Right atrium auricular region (tissue), 2 donors: ENCODE data around the gene LTBP1. TPM values are rescaled to one million over a fixed set of nuclear protein-coding genes. Genes with fewer than 3 reads are reported as not detected.

Experiments
- DNase-seq: peaks from one replicate; pipeline ENCODE4 v3.0.0-alpha.2; 2019; ENCODE audit warnings: low spot score
- H3K27ac ChIP-seq, 2 donors: fragments of 200-600 bp; sonication (generic); 1 replicate in 1 of 2; 2 replicates in 1 of 2; pipeline ENCODE4 v1.5.1; 2016 to 2019
- H3K27me3 ChIP-seq, 2 donors: fragments of 200-600 bp; sonication (generic); one replicate each; pipeline versions ENCODE4 v1.5.1 to v1.6.0; 2017 to 2019
- H3K36me3 ChIP-seq: fragments of 200-600 bp; sonication (generic); one replicate; pipeline ENCODE4 v1.5.1; 2016
- H3K4me1 ChIP-seq, 2 donors: fragments of 200-600 bp; sonication (generic); one replicate each; pipeline versions ENCODE4 v1.5.1 to v1.6.0; 2017 to 2019
- H3K4me3 ChIP-seq, 2 donors: fragments of 200-600 bp; sonication (generic); 1 replicate in 1 of 2; 2 replicates in 1 of 2; pipeline ENCODE4 v1.5.1; 2017 to 2019; ENCODE audit warnings: mild to moderate bottlenecking in 1 of 2, moderate library complexity in 1 of 2
- H3K9me3 ChIP-seq, 2 donors: fragments of 200-600 bp; sonication (generic); one replicate each; pipeline ENCODE4 v1.5.1; 2019
- total RNA-seq, 2 donors: library from RNA; depleted of rRNA; stranded (reverse); fragments of >200 nt; gene quantifications; one replicate each; pipeline ENCODE4 v1.1.0, GENCODE V29; 2016
- TF ChIP-seq, protein P1 (sequence below), 2 donors: fragments of 200-600 bp; sonication (generic); IDR thresholded peaks; one replicate each; pipeline ENCODE4 v1.5.1; 2019; ENCODE audit warnings: antibody characterized with exemption in 2 of 2

LTBP1 gene
- total RNA-seq, 2 donors from 2014 or later, result 168 to 291 TPM

DNA sequence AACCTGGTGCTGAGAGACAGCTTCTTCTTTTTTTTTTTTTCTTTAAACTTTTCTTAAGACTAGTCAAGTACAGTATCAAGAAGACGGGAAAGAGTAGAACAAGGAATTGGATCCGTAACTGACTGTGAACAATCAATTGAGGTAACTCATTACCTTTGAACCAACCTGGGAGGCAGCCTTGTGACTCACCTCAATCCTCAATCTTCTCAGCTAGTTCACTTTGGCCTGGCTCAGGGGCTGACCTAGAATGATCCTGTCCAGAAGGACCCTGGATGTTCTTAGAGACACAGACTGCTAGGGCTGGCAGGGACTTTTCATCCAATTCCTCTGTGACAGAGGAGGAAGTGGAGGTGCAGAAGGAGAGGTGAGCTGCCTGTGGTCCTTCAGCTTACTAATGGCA, 1.5 kb upstream of the LTBP1 start:
- Histone ChIP-seq H3K27ac (peak overlapping the region in 1 of 2 donors; percentile 6), H3K4me1 (peaks cover 0 to 12% of the 10 kb centered on the region in 2 donors), H3K4me3 (no peak overlapping the region), H3K36me3 (no peaks in the 10 kb centered on the region), H3K9me3 (no peaks in the 10 kb centered on the region), H3K27me3 (no peaks in the 10 kb centered on the region)
- no peak for DNase-seq
- TF ChIP-seq, protein P1, sequence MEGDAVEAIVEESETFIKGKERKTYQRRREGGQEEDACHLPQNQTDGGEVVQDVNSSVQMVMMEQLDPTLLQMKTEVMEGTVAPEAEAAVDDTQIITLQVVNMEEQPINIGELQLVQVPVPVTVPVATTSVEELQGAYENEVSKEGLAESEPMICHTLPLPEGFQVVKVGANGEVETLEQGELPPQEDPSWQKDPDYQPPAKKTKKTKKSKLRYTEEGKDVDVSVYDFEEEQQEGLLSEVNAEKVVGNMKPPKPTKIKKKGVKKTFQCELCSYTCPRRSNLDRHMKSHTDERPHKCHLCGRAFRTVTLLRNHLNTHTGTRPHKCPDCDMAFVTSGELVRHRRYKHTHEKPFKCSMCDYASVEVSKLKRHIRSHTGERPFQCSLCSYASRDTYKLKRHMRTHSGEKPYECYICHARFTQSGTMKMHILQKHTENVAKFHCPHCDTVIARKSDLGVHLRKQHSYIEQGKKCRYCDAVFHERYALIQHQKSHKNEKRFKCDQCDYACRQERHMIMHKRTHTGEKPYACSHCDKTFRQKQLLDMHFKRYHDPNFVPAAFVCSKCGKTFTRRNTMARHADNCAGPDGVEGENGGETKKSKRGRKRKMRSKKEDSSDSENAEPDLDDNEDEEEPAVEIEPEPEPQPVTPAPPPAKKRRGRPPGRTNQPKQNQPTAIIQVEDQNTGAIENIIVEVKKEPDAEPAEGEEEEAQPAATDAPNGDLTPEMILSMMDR (IDR thresholded peaks at IDR 0.05), result no peak

DNA sequence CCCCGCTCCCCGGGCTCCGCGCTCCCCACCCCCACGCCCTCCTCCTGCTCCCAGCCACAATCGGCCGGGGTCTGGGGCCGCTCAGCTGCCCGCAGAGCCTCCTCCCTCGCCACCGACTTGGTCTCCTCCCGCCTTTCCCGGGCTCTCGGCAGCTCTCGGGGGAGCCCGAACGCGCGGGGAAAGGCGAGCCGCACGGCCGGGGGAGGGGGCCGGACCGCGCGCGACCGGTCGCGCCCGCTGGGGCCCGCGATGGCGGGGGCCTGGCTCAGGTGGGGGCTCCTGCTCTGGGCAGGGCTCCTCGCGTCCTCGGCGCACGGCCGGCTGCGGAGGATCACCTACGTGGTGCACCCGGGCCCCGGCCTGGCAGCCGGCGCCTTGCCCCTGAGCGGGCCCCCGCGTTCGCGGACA, 327 bp downstream of the LTBP1 start:
- H3K27me3 ChIP-seq, result no peaks in the 10 kb centered on the region
- peaks cover 5% of the 10 kb centered on the region for H3K36me3 ChIP-seq
- TF ChIP-seq, protein P1 (IDR thresholded peaks at IDR 0.05), result no peak
- peak overlapping the region; percentile 90 to 98 for H3K27ac ChIP-seq
- H3K9me3 ChIP-seq, result no peaks in the 10 kb centered on the region
- no peak for DNase-seq
- H3K4me1 ChIP-seq, result peaks cover 0 to 12% of the 10 kb centered on the region in 2 donors
- peak overlapping the region; percentile 91 for H3K4me3 ChIP-seq

DNA sequence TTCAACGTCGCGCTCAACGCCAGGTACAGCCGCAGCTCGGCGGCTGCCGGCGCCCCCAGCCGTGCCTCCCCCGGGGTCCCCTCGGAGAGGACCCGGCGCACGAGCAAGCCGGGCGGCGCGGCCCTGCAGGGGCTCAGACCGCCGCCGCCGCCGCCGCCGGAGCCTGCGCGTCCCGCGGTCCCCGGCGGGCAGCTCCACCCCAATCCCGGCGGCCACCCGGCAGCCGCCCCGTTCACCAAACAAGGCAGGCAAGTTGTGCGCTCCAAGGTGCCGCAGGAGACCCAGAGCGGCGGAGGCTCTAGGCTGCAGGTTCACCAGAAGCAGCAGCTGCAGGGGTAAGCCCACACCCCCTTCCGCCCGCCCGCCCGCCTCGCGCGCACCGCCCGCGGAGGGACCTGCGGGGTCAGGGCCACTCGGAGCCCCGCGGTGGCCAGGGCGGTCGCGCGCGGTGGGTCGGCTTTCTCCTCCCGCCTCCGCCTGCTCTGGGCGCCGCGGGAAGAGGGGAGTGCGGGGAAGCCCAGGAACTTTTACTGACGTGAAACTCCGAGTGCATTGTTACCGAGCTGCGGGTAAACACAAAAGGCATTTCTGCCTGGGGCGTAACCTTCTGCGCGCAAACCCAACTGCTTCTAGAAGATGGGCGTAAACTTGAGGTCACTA, 861 bp downstream of the LTBP1 start:
- H3K36me3 ChIP-seq, result peaks cover 8% of the 10 kb centered on the region
- no peak for DNase-seq
- H3K4me3 ChIP-seq, result peak overlapping the region; percentile 91
- H3K27me3 ChIP-seq, result no peaks in the 10 kb centered on the region
- peak overlapping the region; percentile 90 to 98 for H3K27ac ChIP-seq
- TF ChIP-seq, protein P1 (IDR thresholded peaks at IDR 0.05), result no peak
- peaks cover 0 to 12% of the 10 kb centered on the region in 2 donors for H3K4me1 ChIP-seq
- no peaks in the 10 kb centered on the region for H3K9me3 ChIP-seq

DNA sequence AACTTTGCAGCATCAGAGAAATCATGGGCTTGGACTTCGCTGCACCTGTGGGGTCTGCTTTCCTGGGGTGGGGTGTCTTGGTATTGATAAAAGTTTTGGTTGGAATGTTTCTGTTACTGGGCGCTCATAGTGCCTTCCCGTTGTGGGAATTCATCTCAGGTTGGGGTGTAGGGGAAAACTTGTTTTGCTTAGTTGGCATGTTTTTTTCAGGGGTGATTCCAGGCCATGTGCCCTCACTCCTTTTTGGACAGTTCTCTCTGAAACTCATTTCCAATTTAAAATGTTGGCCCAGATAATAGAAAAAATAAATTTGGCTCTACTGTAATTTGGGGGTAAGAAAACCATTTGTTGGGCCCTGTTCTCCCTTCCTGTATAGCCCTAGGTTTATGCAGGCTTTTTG, 1.5 kb downstream of the LTBP1 start:
- peak overlapping the region; percentile 90 to 98 for H3K27ac ChIP-seq
- no peaks in the 10 kb centered on the region for H3K27me3 ChIP-seq

DNA sequence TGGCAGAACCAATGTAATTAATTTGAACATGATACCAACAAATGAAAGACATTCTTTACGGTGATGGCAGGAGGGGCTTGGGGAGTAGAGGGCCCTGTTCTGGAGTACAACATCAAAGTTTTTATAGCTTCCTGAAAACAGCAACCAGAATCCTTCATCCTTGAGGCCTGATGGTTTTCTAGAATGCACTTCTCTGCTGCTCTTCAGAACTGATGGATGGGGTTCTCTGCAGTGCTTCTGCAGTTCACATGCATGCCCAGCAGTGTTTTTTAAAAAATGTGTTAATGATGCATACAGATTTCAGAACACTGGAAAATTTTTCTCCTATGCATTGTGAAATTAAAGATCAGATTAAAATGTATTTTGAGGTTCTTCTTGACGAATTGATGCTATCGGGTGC, 2.5 kb downstream of the LTBP1 start:
- H3K27ac ChIP-seq, result no peak overlapping the region
- no peaks in the 10 kb centered on the region for H3K27me3 ChIP-seq
- H3K4me3 ChIP-seq, result peak overlapping the region in 1 of 2 donors; percentile 91
- DNase-seq, result no peak
- TF ChIP-seq, protein P1 (IDR thresholded peaks at IDR 0.05), result no peak
- H3K36me3 ChIP-seq, result peaks cover 8% of the 10 kb centered on the region
- H3K4me1 ChIP-seq, result peaks cover 0 to 23% of the 10 kb centered on the region in 2 donors
- no peaks in the 10 kb centered on the region for H3K9me3 ChIP-seq

More for the DNA sequence above, 1.5 kb downstream of the LTBP1 start:
- DNase-seq, result no peak
- peak overlapping the region; percentile 91 for H3K4me3 ChIP-seq
- peaks cover 8% of the 10 kb centered on the region for H3K36me3 ChIP-seq
- H3K4me1 ChIP-seq, result peaks cover 0 to 18% of the 10 kb centered on the region in 2 donors
- TF ChIP-seq, protein P1 (IDR thresholded peaks at IDR 0.05), result no peak
- no peaks in the 10 kb centered on the region for H3K9me3 ChIP-seq

DNA sequence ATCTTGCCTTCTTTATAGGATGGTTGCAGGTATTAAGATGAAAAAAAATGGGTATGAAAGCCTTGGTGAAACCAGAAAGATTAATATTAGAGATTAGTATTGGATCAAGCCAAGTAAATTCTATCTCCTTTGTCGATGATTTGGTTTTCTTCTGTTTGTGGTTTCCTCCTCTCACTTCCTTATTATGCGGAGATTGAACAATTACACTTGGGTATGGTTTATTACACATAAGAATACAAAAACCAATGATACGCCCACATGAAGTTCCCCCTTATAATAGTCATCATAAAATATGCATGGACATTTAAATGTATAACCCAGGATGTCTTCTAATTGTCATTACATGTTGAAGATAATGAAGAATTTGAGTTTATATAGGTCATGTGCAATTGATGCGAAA, 4.9 kb downstream of the LTBP1 start:
- no peak for DNase-seq
- H3K27me3 ChIP-seq, result no peaks in the 10 kb centered on the region
- H3K36me3 ChIP-seq, result peaks cover 8% of the 10 kb centered on the region
- no peak overlapping the region for H3K27ac ChIP-seq
- no peak overlapping the region for H3K4me3 ChIP-seq
- TF ChIP-seq, protein P1 (IDR thresholded peaks at IDR 0.05), result no peak
- H3K9me3 ChIP-seq, result no peaks in the 10 kb centered on the region
- H3K4me1 ChIP-seq, result peaks cover 0 to 23% of the 10 kb centered on the region in 2 donors
